Measurements from ENCODE around the gene SRSF10.

SRSF10 gene

GRCh38 chr1:24003331-24003972 is 23.3 kb upstream of the SRSF10 start:
- TF ChIP-seq CTCF (IDR thresholded peaks at IDR 0.05) = no peak

- TF ChIP-seq CTCF (IDR thresholded peaks at IDR 0.05) = no peak
Measured at GRCh38 chr1:24002695-24003094, 22.6 kb upstream of the SRSF10 start.

GRCh38 chr1:23999156-23999671 is 19.1 kb upstream of the SRSF10 start:
- TF ChIP-seq CTCF (IDR thresholded peaks at IDR 0.05) = no peak

GRCh38 chr1:23997812-23998211 is 17.7 kb upstream of the SRSF10 start:
- TF ChIP-seq CTCF (IDR thresholded peaks at IDR 0.05) = no peak

- no peak for TF ChIP-seq CTCF (IDR thresholded peaks at IDR 0.05)
Measured at GRCh38 chr1:23996700-23997229, 16.6 kb upstream of the SRSF10 start.

- no peak for TF ChIP-seq CTCF (IDR thresholded peaks at IDR 0.05)
Measured at GRCh38 chr1:23995431-23995837, 15.3 kb upstream of the SRSF10 start.

GRCh38 chr1:23989263-23989662 is 9.1 kb upstream of the SRSF10 start:
- TF ChIP-seq CTCF (IDR thresholded peaks at IDR 0.05) = no peak

Data from LNCAP (cell line).